Right ventricle myocardium superior (tissue), 1 donor: ENCODE measurements around the gene NRDE2. TPM values are rescaled to one million over a fixed set of nuclear protein-coding genes. Genes with fewer than 3 reads are reported as not detected.

ENCODE experiments used
- ATAC-seq: fragments of 200-7000 bp; cut with Tn5 transposase; one replicate; pipeline ENCODE4 v1.9.1; 2020; ENCODE audit warnings: mild to moderate bottlenecking; ENCODE audit not compliant: poor library complexity
- DNase-seq: peaks from one replicate; pipeline ENCODE4 v3.0.0-alpha.2; 2020
- intact Hi-C: fragments of 100-400 bp; cut with DNase I; formaldehyde crosslinking; loops from one replicate; pipeline ENCODE4 v1.11.2; 2022
- long read RNA-seq: library from polyadenylated mRNA; unstranded; transcript quantifications from one replicate; pipeline ENCODE4 v2.0.0, GENCODE V29; 2021
- total RNA-seq: library from RNA; stranded (reverse); fragmentation: NEBNext Ultra II Directional; extraction: Animal tissue kit (Norgen Biotek cat#: 25700); gene quantifications from one replicate; pipeline ENCODE4 v1.2.1, GENCODE V29; 2021
- donor health status: DM: no; HTN: yes; CAD: no; lungs with severe emphysema.

Gene NRDE2
- total RNA-seq = 9.5 TPM
- long read RNA-seq, full-length matches to known transcripts = 7 of 12 reads
- long read RNA-seq, partial matches to known transcripts = 3 of 12 reads
- long read RNA-seq, other reads (novel, unspliced or antisense) = 2 of 12 reads

- intact Hi-C loops = loop anchor here (5.0 kb wide), 1 partner anchor 51 kb away; no protein-coding TSS in a partner anchor
- ATAC-seq = peak; percentile 99
- DNase-seq = peak; percentile 100
Measured at GRCh38 chr14:90331497-90332270, at the start of gene NRDE2. Gene NRDE2, minus strand, starts transcription at chr14:90331941. Its CDS starts 37 bp downstream, at chr14:90331904.

GRCh38 chr14:90381011-90381786, 49.5 kb upstream of the NRDE2 start:
- intact Hi-C loops = loop anchor here (5.0 kb wide), 1 partner anchor 49 kb away; the partner anchor contains the start of gene NRDE2
- DNase-seq = peak; percentile 55
- peak; percentile 40 for ATAC-seq

GRCh38 chr14:90379106-90379505, 47.4 kb upstream of the NRDE2 start:
- ATAC-seq = no peak
- intact Hi-C loops = no loop called here
- no peak for DNase-seq

GRCh38 chr14:90378249-90378648, 46.5 kb upstream of the NRDE2 start:
- no peak for DNase-seq
- intact Hi-C loops = no loop called here
- no peak for ATAC-seq

GRCh38 chr14:90375934-90376333, 44.2 kb upstream of the NRDE2 start:
- intact Hi-C loops = no loop called here
- DNase-seq = no peak
- no peak for ATAC-seq

GRCh38 chr14:90374813-90375212, 43.1 kb upstream of the NRDE2 start:
- no peak for ATAC-seq
- no peak for DNase-seq
- intact Hi-C loops = no loop called here

GRCh38 chr14:90373887-90374286, 42.1 kb upstream of the NRDE2 start:
- intact Hi-C loops = no loop called here
- DNase-seq (no peak), ATAC-seq (no peak)

GRCh38 chr14:90368946-90369721, 37.4 kb upstream of the NRDE2 start:
- intact Hi-C loops = no loop called here
- DNase-seq (no peak), ATAC-seq (no peak)

GRCh38 chr14:90362558-90362896, 30.8 kb upstream of the NRDE2 start:
- ATAC-seq (no peak), DNase-seq (no peak)
- intact Hi-C loops = no loop called here

GRCh38 chr14:90361865-90362557, 30.3 kb upstream of the NRDE2 start:
- intact Hi-C loops = no loop called here
- ATAC-seq = no peak

GRCh38 chr14:90358359-90358758, 26.6 kb upstream of the NRDE2 start:
- intact Hi-C loops = no loop called here
- DNase-seq = no peak
- no peak for ATAC-seq

More at GRCh38 chr14:90361865-90362557, 30.3 kb upstream of the NRDE2 start:
- no peak for DNase-seq

- DNase-seq = no peak
- intact Hi-C loops = no loop called here
- ATAC-seq = no peak
Measured at GRCh38 chr14:90356925-90357324, 25.2 kb upstream of the NRDE2 start.

GRCh38 chr14:90355540-90356518, 24.1 kb upstream of the NRDE2 start:
- intact Hi-C loops = no loop called here
- no peak for ATAC-seq
- no peak for DNase-seq

- ATAC-seq (no peak), DNase-seq (peak; percentile 46)
- intact Hi-C loops = no loop called here
Measured at GRCh38 chr14:90354551-90355298, 23.0 kb upstream of the NRDE2 start.

GRCh38 chr14:90349739-90350138, 18.0 kb upstream of the NRDE2 start:
- intact Hi-C loops = no loop called here
- ATAC-seq (no peak), DNase-seq (no peak)

GRCh38 chr14:90348270-90348669, 16.5 kb upstream of the NRDE2 start:
- ATAC-seq (no peak), DNase-seq (no peak)
- intact Hi-C loops = no loop called here

GRCh38 chr14:90345239-90345557, 13.5 kb upstream of the NRDE2 start:
- intact Hi-C loops = no loop called here
- DNase-seq (no peak), ATAC-seq (no peak)
